IMR-90 (cell line): ENCODE data around the gene MRPS15. TPM values are rescaled to one million over a fixed set of nuclear protein-coding genes. Genes with fewer than 3 reads are reported as not detected.

Source experiments
- ATAC-seq: fragments of 200-7000 bp; cut with Tn5 transposase; 2 replicates; pipeline ENCODE4 v1.9.1; 2020; ENCODE audit warnings: low read depth, mild to moderate bottlenecking, moderate library complexity
- BruUV-seq: library from RNA; stranded (reverse); fragments of 400-500 nt; replicated peaks from 2 replicates; lab custom pipeline; 2021; lab: Mats Ljungman, UMichigan
- CTCF ChIA-PET: fragments of 300-600 bp; formaldehyde crosslinking; extraction: SDS; loops from one replicate; lab custom pipeline; 2021; ENCODE audit warnings: antibody characterized with exemption; lab: Yijun Ruan, JAX
- POLR2A ChIA-PET: fragments of 300-600 bp; sonication (Branson Sonifier 250); formaldehyde crosslinking; loops from one replicate; lab custom pipeline; 2022; ENCODE audit warnings: antibody characterized with exemption; ENCODE audit not compliant: unreplicated experiment; lab: Charles Lee
- DNase-seq: peaks from one replicate; pipeline ENCODE4 v3.0.0; 2013
- H2AFZ ChIP-seq: replicated peaks from 2 replicates; pipeline ENCODE3; 2013; ENCODE audit warnings: low read length, mild to moderate bottlenecking; ENCODE audit not compliant: poor library complexity
- H2AK5ac ChIP-seq: 2 replicates; pipeline ENCODE4 v1.6.1; 2013; ENCODE audit warnings: low read depth, low read length, inconsistent platforms
- H2AK9ac ChIP-seq: replicated peaks from 2 replicates; pipeline ENCODE3; 2013; ENCODE audit warnings: mild to moderate bottlenecking, low read depth, low read length, moderate library complexity; ENCODE audit not compliant: poor library complexity
- H2BK120ac ChIP-seq: 2 replicates; pipeline ENCODE4 v1.6.1; 2013; ENCODE audit warnings: low read depth, low read length, inconsistent platforms
- H2BK15ac ChIP-seq: 3 replicates; pipeline ENCODE4 v1.6.1; 2013; ENCODE audit warnings: low read depth, low read length, inconsistent platforms
- H2BK20ac ChIP-seq: 2 replicates; pipeline ENCODE4 v1.6.1; 2013; ENCODE audit warnings: low read depth, mild to moderate bottlenecking, inconsistent platforms, low read length, moderate library complexity
- H2BK5ac ChIP-seq: 2 replicates; pipeline ENCODE4 v1.6.1; 2013; ENCODE audit warnings: mild to moderate bottlenecking, low read depth, low read length, inconsistent platforms; ENCODE audit not compliant: poor library complexity, severe bottlenecking
- H3K14ac ChIP-seq: replicated peaks from 2 replicates; pipeline ENCODE4 v1.6.1; 2013; ENCODE audit warnings: low read depth, low read length, inconsistent platforms
- H3K18ac ChIP-seq: 2 replicates; pipeline ENCODE4 v1.6.1; 2013; ENCODE audit warnings: low read depth, low read length, control low read depth
- H3K23ac ChIP-seq: 2 replicates; pipeline ENCODE4 v1.6.1; 2013; ENCODE audit warnings: low read depth, low read length, inconsistent platforms
- H3K27ac ChIP-seq: 2 replicates; pipeline ENCODE4 v1.5.1; 2013; ENCODE audit warnings: mild to moderate bottlenecking, control low read depth, low read length; ENCODE audit not compliant: insufficient read depth
- H3K27me3 ChIP-seq: 2 replicates; pipeline ENCODE4 v1.6.1; 2013; ENCODE audit warnings: low read length; ENCODE audit not compliant: control insufficient read depth, insufficient read depth
- H3K36me3 ChIP-seq: 2 replicates; pipeline ENCODE4 v1.6.1; 2013; ENCODE audit warnings: low read length, mixed read lengths; ENCODE audit not compliant: control insufficient read depth, insufficient read depth
- H3K4ac ChIP-seq: 2 replicates; pipeline ENCODE4 v1.6.1; 2013; ENCODE audit warnings: low read depth, low read length, inconsistent platforms
- H3K4me1 ChIP-seq: 2 replicates; pipeline ENCODE4 v1.6.1; 2013; ENCODE audit warnings: low read length, mixed read lengths; ENCODE audit not compliant: control insufficient read depth, insufficient read depth
- H3K4me2 ChIP-seq: 2 replicates; pipeline ENCODE4 v1.6.1; 2013; ENCODE audit warnings: low read depth, mild to moderate bottlenecking, control low read depth, low read length, moderate library complexity
- H3K4me3 ChIP-seq: 2 replicates; pipeline ENCODE4 v1.5.1; 2013; ENCODE audit warnings: low read depth, mild to moderate bottlenecking, control low read depth, low read length, moderate library complexity; ENCODE audit not compliant: insufficient read depth
- H3K56ac ChIP-seq: 2 replicates; pipeline ENCODE4 v1.6.1; 2013; ENCODE audit warnings: low read length, inconsistent platforms; ENCODE audit not compliant: insufficient read depth; ENCODE audit errors: extremely low read depth
- H3K79me1 ChIP-seq, 2 experiments: 2 replicates each; pipeline ENCODE4 v1.6.1; 2013; ENCODE audit warnings: low read length in 2 of 2, inconsistent platforms in 1 of 2, low read depth in 1 of 2
- H3K9ac ChIP-seq: 2 replicates; pipeline ENCODE4 v1.6.1; 2013; ENCODE audit warnings: low read depth, low read length, control low read depth
- H3K9me1 ChIP-seq: 2 replicates; pipeline ENCODE4 v1.6.1; 2013; ENCODE audit warnings: low read length, inconsistent platforms; ENCODE audit not compliant: insufficient read depth
- H3K9me3 ChIP-seq: 2 replicates; pipeline ENCODE4 v1.6.1; 2013; ENCODE audit warnings: low read length; ENCODE audit not compliant: control insufficient read depth, insufficient read depth
- H4K20me1 ChIP-seq: 2 replicates; pipeline ENCODE4 v1.6.1; 2013; ENCODE audit warnings: low read length, inconsistent platforms; ENCODE audit not compliant: insufficient read depth
- H4K5ac ChIP-seq: 2 replicates; pipeline ENCODE4 v1.6.1; 2013; ENCODE audit warnings: mild to moderate bottlenecking, low read depth, low read length, control low read depth
- H4K8ac ChIP-seq, 2 experiments: 2 replicates each; pipeline ENCODE4 v1.6.1; 2013; ENCODE audit warnings: low read depth in 2 of 2, low read length in 2 of 2, control low read depth in 1 of 2, inconsistent platforms in 1 of 2
- H4K91ac ChIP-seq: 2 replicates; pipeline ENCODE4 v1.6.1; 2013; ENCODE audit warnings: low read depth, low read length, inconsistent platforms; ENCODE audit not compliant: insufficient read depth
- BHLHE40 ChIP-seq: fragments of 150-350 bp; IDR thresholded peaks from 2 replicates; pipeline ENCODE4 v1.6.1; 2016; ENCODE audit warnings: mild to moderate bottlenecking, low read depth, low read length
- CEBPB ChIP-seq: IDR thresholded peaks from 2 replicates; pipeline ENCODE4 v1.6.1; 2012; ENCODE audit warnings: low read depth, low read length, improper control_type of control experiment
- CHD1 ChIP-seq: IDR thresholded peaks from 2 replicates; pipeline ENCODE4 v1.6.1; 2012; ENCODE audit warnings: low read depth, low read length, improper control_type of control experiment
- FOS ChIP-seq: fragments of 150-350 bp; IDR thresholded peaks from 2 replicates; pipeline ENCODE4 v1.6.1; 2016; ENCODE audit warnings: low read depth, low read length
- MAFK ChIP-seq: IDR thresholded peaks from 2 replicates; pipeline ENCODE4 v1.6.1; 2012; ENCODE audit warnings: low read depth, low read length, improper control_type of control experiment
- MXI1 ChIP-seq: IDR thresholded peaks from 2 replicates; pipeline ENCODE4 v1.6.1; 2012; ENCODE audit warnings: low read depth, mild to moderate bottlenecking, low read length, moderate library complexity, borderline replicate concordance
- NFE2L2 ChIP-seq: fragments of 150-350 bp; IDR thresholded peaks from 2 replicates; pipeline ENCODE4 v1.6.1; 2016; ENCODE audit warnings: low read depth, mild to moderate bottlenecking, low read length
- RCOR1 ChIP-seq: IDR thresholded peaks from 2 replicates; pipeline ENCODE4 v1.6.1; 2012; ENCODE audit warnings: mild to moderate bottlenecking, low read length, improper control_type of control experiment; ENCODE audit not compliant: insufficient replicate concordance
- RFX5 ChIP-seq: IDR thresholded peaks from 2 replicates; pipeline ENCODE4 v1.8.0; 2012; ENCODE audit warnings: low read depth, mild to moderate bottlenecking, low read length, moderate library complexity
- USF2 ChIP-seq: fragments of 150-350 bp; IDR thresholded peaks from 2 replicates; pipeline ENCODE4 v1.6.1; 2017; ENCODE audit warnings: mild to moderate bottlenecking, antibody characterized with exemption, low read length, low read depth
- WGBS, 2 experiments: methylation state at CpG; one replicate each; pipeline versions ENCODE4 v1.1.5 to v1.1.7; 2013; ENCODE audit warnings: missing lambda C conversion rate in 2 of 2; ENCODE audit not compliant: insufficient read length in 1 of 2; ENCODE audit errors: extremely low coverage in 2 of 2; 5-methylcytosine and 5-hydroxymethylcytosine counted together
- dilution Hi-C: fragments of 300-500 bp; cut with HindIII; formaldehyde crosslinking; loops from one replicate; pipeline ENCODE4 v1.14.3; 2018; ENCODE audit warnings: low sequenced_read_pairs; ENCODE audit not compliant: unreplicated experiment
- in situ Hi-C: fragments of 300-500 bp; cut with MboI; formaldehyde crosslinking; loops from 3 replicates; pipeline ENCODE4 v1.14.3; 2019; ENCODE audit warnings: low sequenced_read_pairs, inconsistent platforms, mixed read lengths
- intact Hi-C: fragments of 100-400 bp; cut with micrococcal nuclease; formaldehyde crosslinking; loops from 2 replicates; pipeline ENCODE4 v1.10.0; 2022
- polyA plus RNA-seq, 3 experiments: library from polyadenylated mRNA; depleted of rRNA; stranded (reverse); fragments of >200 nt; gene quantifications; 2 replicates each; pipeline ENCODE4 v1.2.3, GENCODE V29; 2012; ENCODE audit warnings: low replicate concordance in 1 of 3
- total RNA-seq: library from RNA; depleted of rRNA; stranded (reverse); fragments of >200 nt; gene quantifications from 2 replicates; pipeline ENCODE4 v1.2.3, GENCODE V29; 2012
- TF ChIP-seq, protein P1 (sequence below): fragments of 150-350 bp; IDR thresholded peaks from 2 replicates; pipeline ENCODE4 v1.6.1; 2016; ENCODE audit warnings: low read depth, mild to moderate bottlenecking, low read length, moderate library complexity, borderline replicate concordance
- TF ChIP-seq, protein P2 (sequence below): conservative IDR thresholded peaks from 2 replicates; pipeline ENCODE4 v1.5.1; 2012; ENCODE audit warnings: mild to moderate bottlenecking, low read depth, low read length, improper control_type of control experiment

Gene MRPS15
- total and polyA plus RNA-seq, 2 of the 4 experiments (the other 2 are of a cell fraction), result 46.1 to 77.9 TPM

GRCh38 chr1:36438715-36439114, 25.5 kb downstream of the MRPS15 start:
- no TSS peak for BruUV-seq
- in situ Hi-C loops, result no loop called here
- WGBS, 2 experiments, result 92% methylated on average over 2 of the region's 4 CpGs; no CpG with 5 or more reads in 1 of the 2 experiments
- Histone ChIP-seq H2AFZ (no peak overlapping the region), H3K9me3 (no peaks in the 10 kb centered on the region), H3K79me1 (no peaks in the 10 kb centered on the region), H3K4me2 (no peak overlapping the region), H2BK20ac (no peak overlapping the region), H3K9me1 (peaks cover 3% of the 10 kb centered on the region), H4K91ac (no peak overlapping the region), H3K27ac (no peak overlapping the region), H2BK5ac (no peak overlapping the region), H2BK120ac (no peak overlapping the region), H3K56ac (no peak overlapping the region), H3K4ac (no peak overlapping the region), H4K8ac (no peak overlapping the region), H4K20me1 (no peaks in the 10 kb centered on the region; the same call in 1 of the 2 replicates), H4K5ac (no peak overlapping the region), H2AK5ac (no peak overlapping the region), H3K23ac (no peak overlapping the region), H2AK9ac (no peak overlapping the region), H3K14ac (no peak overlapping the region), H2BK15ac (no peak overlapping the region), H3K9ac (no peak overlapping the region), H3K27me3 (no peaks in the 10 kb centered on the region), H3K18ac (no peak overlapping the region), H3K36me3 (0 out of 2 replicates have a peak, but pooled peaks cover 2% of the 10 kb centered on the region), H3K4me1 (peaks cover 3% of the 10 kb centered on the region; the same call in 1 of the 2 replicates), H3K4me3 (no peak overlapping the region)
- ChIA-PET CTCF (no interaction called here), POLR2A (no interaction called here)
- dilution Hi-C loops, result no loop called here
- intact Hi-C loops, result no loop called here
- ATAC-seq (no peak), DNase-seq (no peak)
- TF ChIP-seq RFX5 (no peak), RCOR1 (no peak), USF2 (no peak), CHD1 (no peak), MAFK (no peak), NFE2L2 (no peak), CEBPB (no peak), BHLHE40 (no peak), FOS (no peak), MXI1 (no peak)
- TF ChIP-seq, protein P1, sequence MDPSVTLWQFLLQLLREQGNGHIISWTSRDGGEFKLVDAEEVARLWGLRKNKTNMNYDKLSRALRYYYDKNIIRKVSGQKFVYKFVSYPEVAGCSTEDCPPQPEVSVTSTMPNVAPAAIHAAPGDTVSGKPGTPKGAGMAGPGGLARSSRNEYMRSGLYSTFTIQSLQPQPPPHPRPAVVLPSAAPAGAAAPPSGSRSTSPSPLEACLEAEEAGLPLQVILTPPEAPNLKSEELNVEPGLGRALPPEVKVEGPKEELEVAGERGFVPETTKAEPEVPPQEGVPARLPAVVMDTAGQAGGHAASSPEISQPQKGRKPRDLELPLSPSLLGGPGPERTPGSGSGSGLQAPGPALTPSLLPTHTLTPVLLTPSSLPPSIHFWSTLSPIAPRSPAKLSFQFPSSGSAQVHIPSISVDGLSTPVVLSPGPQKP, result no peak
- TF ChIP-seq, protein P2, sequence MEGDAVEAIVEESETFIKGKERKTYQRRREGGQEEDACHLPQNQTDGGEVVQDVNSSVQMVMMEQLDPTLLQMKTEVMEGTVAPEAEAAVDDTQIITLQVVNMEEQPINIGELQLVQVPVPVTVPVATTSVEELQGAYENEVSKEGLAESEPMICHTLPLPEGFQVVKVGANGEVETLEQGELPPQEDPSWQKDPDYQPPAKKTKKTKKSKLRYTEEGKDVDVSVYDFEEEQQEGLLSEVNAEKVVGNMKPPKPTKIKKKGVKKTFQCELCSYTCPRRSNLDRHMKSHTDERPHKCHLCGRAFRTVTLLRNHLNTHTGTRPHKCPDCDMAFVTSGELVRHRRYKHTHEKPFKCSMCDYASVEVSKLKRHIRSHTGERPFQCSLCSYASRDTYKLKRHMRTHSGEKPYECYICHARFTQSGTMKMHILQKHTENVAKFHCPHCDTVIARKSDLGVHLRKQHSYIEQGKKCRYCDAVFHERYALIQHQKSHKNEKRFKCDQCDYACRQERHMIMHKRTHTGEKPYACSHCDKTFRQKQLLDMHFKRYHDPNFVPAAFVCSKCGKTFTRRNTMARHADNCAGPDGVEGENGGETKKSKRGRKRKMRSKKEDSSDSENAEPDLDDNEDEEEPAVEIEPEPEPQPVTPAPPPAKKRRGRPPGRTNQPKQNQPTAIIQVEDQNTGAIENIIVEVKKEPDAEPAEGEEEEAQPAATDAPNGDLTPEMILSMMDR, result no peak
